GM11168 (cell line): ENCODE measurements around the gene ENTPD1.

ENCODE experiments used
- in situ Hi-C: fragments of 300-500 bp; cut with MboI; formaldehyde crosslinking; loops from one replicate; pipeline ENCODE4 v1.12.0; 2022; ENCODE audit warnings: low sequenced_read_pairs; ENCODE audit not compliant: unreplicated experiment

The ENTPD1 gene

GRCh38 chr10:95821720-95822119, 65.8 kb downstream of the ENTPD1 start:
- in situ Hi-C loops, result no loop called here

- in situ Hi-C loops, result loop anchor here (5.0 kb wide), 1 partner anchor 68 kb away; no protein-coding TSS in a partner anchor
These were observed 74.1 kb downstream of the ENTPD1 start for GRCh38 chr10:95830044-95830443.

- in situ Hi-C loops, result loop anchor here (5.0 kb wide), 1 partner anchor 69 kb away; no protein-coding TSS in a partner anchor
These were observed 75.1 kb downstream of the ENTPD1 start for GRCh38 chr10:95831076-95831475.

- in situ Hi-C loops, result loop anchor here (5.0 kb wide), 1 partner anchor 69 kb away; no protein-coding TSS in a partner anchor
These were observed 75.6 kb downstream of the ENTPD1 start for GRCh38 chr10:95831515-95831914.

- in situ Hi-C loops, result loop anchor here (5.0 kb wide), 1 partner anchor 70 kb away; no protein-coding TSS in a partner anchor
These were observed 76.5 kb downstream of the ENTPD1 start for GRCh38 chr10:95832216-95833041.

- in situ Hi-C loops, result loop anchor here (5.0 kb wide), 1 partner anchor 71 kb away; no protein-coding TSS in a partner anchor
These were observed 77.2 kb downstream of the ENTPD1 start for GRCh38 chr10:95833042-95833610.

GRCh38 chr10:95834406-95834805, 78.4 kb downstream of the ENTPD1 start:
- in situ Hi-C loops, result loop anchor here (5.0 kb wide), 1 partner anchor 72 kb away; no protein-coding TSS in a partner anchor

- in situ Hi-C loops, result no loop called here
These were observed 79.3 kb downstream of the ENTPD1 start for GRCh38 chr10:95835149-95835860.

- in situ Hi-C loops, result no loop called here
These were observed 79.9 kb downstream of the ENTPD1 start for GRCh38 chr10:95835911-95836310.

- in situ Hi-C loops, result no loop called here
These were observed 80.8 kb downstream of the ENTPD1 start for GRCh38 chr10:95836610-95837355.

- in situ Hi-C loops, result no loop called here
These were observed 81.4 kb downstream of the ENTPD1 start for GRCh38 chr10:95837356-95837776.

GRCh38 chr10:95837783-95838182, 81.8 kb downstream of the ENTPD1 start:
- in situ Hi-C loops, result no loop called here

GRCh38 chr10:95840121-95840520, 84.2 kb downstream of the ENTPD1 start:
- in situ Hi-C loops, result no loop called here

- in situ Hi-C loops, result no loop called here
These were observed 84.7 kb downstream of the ENTPD1 start for GRCh38 chr10:95840681-95841080.

GRCh38 chr10:95841661-95842498, 85.9 kb downstream of the ENTPD1 start:
- in situ Hi-C loops, result no loop called here

- in situ Hi-C loops, result loop anchor here (5.0 kb wide), 1 partner anchor 153 kb away; the partner anchor contains the start of gene TCTN3
These were observed 89.4 kb downstream of the ENTPD1 start for GRCh38 chr10:95845411-95845810.

GRCh38 chr10:95847007-95847406, 91.0 kb downstream of the ENTPD1 start:
- in situ Hi-C loops, result loop anchor here (5.0 kb wide), 1 partner anchor 155 kb away; the partner anchor contains the start of gene TCTN3

- in situ Hi-C loops, result loop anchor here (5.0 kb wide), 1 partner anchor 157 kb away; the partner anchor contains the start of gene TCTN3
These were observed 92.9 kb downstream of the ENTPD1 start for GRCh38 chr10:95848841-95849240.

- in situ Hi-C loops, result no loop called here
These were observed 94.8 kb downstream of the ENTPD1 start for GRCh38 chr10:95850791-95851190.
